Measurements from ENCODE around the gene DOK6. TPM values are rescaled to one million over a fixed set of nuclear protein-coding genes. Genes with fewer than 3 reads are reported as not detected.
A peak's percentile ranks its signal among the peaks of the same experiment; 100 is the strongest.

The DOK6 gene
- total and polyA plus RNA-seq, 2 of the 13 experiments (the other 11 are each of a cell fraction or from before 2014, with no cell fraction given): 17.0 to 17.2 TPM

- TF ChIP-seq, protein P1, sequence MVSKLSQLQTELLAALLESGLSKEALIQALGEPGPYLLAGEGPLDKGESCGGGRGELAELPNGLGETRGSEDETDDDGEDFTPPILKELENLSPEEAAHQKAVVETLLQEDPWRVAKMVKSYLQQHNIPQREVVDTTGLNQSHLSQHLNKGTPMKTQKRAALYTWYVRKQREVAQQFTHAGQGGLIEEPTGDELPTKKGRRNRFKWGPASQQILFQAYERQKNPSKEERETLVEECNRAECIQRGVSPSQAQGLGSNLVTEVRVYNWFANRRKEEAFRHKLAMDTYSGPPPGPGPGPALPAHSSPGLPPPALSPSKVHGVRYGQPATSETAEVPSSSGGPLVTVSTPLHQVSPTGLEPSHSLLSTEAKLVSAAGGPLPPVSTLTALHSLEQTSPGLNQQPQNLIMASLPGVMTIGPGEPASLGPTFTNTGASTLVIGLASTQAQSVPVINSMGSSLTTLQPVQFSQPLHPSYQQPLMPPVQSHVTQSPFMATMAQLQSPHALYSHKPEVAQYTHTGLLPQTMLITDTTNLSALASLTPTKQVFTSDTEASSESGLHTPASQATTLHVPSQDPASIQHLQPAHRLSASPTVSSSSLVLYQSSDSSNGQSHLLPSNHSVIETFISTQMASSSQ (IDR thresholded peaks at IDR 0.05; ENCODE audit: low read depth): no peak
- TF ChIP-seq, protein P1 (CRISPR knock-in tag; IDR thresholded peaks at IDR 0.05; ENCODE audit: borderline replicate concordance): peak; percentile 48; the same call in 1 of the 2 replicates
- TF ChIP-seq CEBPG (CRISPR knock-in tag; IDR thresholded peaks at IDR 0.05) (peak; percentile 81), ZNF83 (CRISPR knock-in tag; IDR thresholded peaks at IDR 0.05; ENCODE audit: borderline replicate concordance) (no peak), ZMYM3 (CRISPR knock-in tag; IDR thresholded peaks at IDR 0.05) (0 out of 2 replicates have a peak, but pooled peaks have one; percentile 13), SRY (CRISPR knock-in tag; IDR thresholded peaks at IDR 0.05) (no peak), ERF (CRISPR knock-in tag; IDR thresholded peaks at IDR 0.05) (peak; percentile 47; the same call in 1 of the 2 replicates), TCF7 (IDR thresholded peaks at IDR 0.05; ENCODE audit: low read depth) (peak; percentile 83), SMARCC2 (IDR thresholded peaks at IDR 0.05) (peak; percentile 64; the same call in 1 of the 2 replicates), CC2D1A (CRISPR knock-in tag; IDR thresholded peaks at IDR 0.05) (no peak), KDM1A (CRISPR knock-in tag; IDR thresholded peaks at IDR 0.05) (peak; percentile 24; the same call in 1 of the 2 replicates), YEATS2 (CRISPR knock-in tag; IDR thresholded peaks at IDR 0.05; ENCODE audit: borderline replicate concordance) (peak; percentile 49; the same call in 1 of the 2 replicates), FOXO1 (CRISPR knock-in tag; IDR thresholded peaks at IDR 0.05) (peak; percentile 90), ETV5 (CRISPR knock-in tag; IDR thresholded peaks at IDR 0.05; ENCODE audit: borderline replicate concordance) (peak; percentile 56; the same call in 1 of the 2 replicates), HMG20A (CRISPR knock-in tag; IDR thresholded peaks at IDR 0.05; ENCODE audit: borderline replicate concordance) (peak; percentile 93), ZBTB25 (CRISPR knock-in tag; IDR thresholded peaks at IDR 0.05) (peak; percentile 49; the same call in 1 of the 2 replicates), HNF4A (CRISPR knock-in tag; IDR thresholded peaks at IDR 0.05) (peak; percentile 94), REL (CRISPR knock-in tag; conservative IDR thresholded peaks at IDR 0.05) (no peak), ZFP1 (CRISPR knock-in tag; IDR thresholded peaks at IDR 0.05) (0 out of 2 replicates have a peak, but pooled peaks have one; percentile 36), E2F1 (CRISPR knock-in tag; IDR thresholded peaks at IDR 0.05) (no peak)
- TF ChIP-seq, protein P2, sequence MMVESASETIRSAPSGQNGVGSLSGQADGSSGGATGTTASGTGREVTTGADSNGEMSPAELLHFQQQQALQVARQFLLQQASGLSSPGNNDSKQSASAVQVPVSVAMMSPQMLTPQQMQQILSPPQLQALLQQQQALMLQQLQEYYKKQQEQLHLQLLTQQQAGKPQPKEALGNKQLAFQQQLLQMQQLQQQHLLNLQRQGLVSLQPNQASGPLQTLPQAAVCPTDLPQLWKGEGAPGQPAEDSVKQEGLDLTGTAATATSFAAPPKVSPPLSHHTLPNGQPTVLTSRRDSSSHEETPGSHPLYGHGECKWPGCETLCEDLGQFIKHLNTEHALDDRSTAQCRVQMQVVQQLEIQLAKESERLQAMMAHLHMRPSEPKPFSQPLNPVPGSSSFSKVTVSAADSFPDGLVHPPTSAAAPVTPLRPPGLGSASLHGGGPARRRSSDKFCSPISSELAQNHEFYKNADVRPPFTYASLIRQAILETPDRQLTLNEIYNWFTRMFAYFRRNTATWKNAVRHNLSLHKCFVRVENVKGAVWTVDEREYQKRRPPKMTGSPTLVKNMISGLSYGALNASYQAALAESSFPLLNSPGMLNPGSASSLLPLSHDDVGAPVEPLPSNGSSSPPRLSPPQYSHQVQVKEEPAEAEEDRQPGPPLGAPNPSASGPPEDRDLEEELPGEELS (CRISPR knock-in tag; IDR thresholded peaks at IDR 0.05): peak; percentile 69; the same call in 1 of the 2 replicates
Observed at GRCh38 chr18:69789794-69790193, 389.1 kb downstream of the DOK6 start (continued).
